HCT116 (cell line): Measurements from ENCODE around the gene FBXO40. TPM values are rescaled to one million over a fixed set of nuclear protein-coding genes. Genes with fewer than 3 reads are reported as not detected.

Experiments used
- ATAC-seq: fragments of 200-7000 bp; cut with Tn5 transposase; 2 replicates; pipeline ENCODE4 v1.9.1; 2020; ENCODE audit warnings: mild to moderate bottlenecking, moderate library complexity
- BruUV-seq: library from RNA; stranded (reverse); fragments of 400-500 nt; replicated peaks from 2 replicates; lab custom pipeline; 2021; lab: Mats Ljungman, UMichigan
- CTCF ChIA-PET: fragments of 300-600 bp; sonication (Branson Sonifier 250); formaldehyde crosslinking; loops from one replicate; lab custom pipeline; 2021; ENCODE audit warnings: antibody characterized with exemption; lab: Charles Lee
- POLR2A ChIA-PET: fragments of 300-600, 350-600 bp; sonication (Branson Sonifier 250); formaldehyde crosslinking; loops from one replicate; lab custom pipeline; 2021; ENCODE audit warnings: antibody characterized with exemption; lab: Charles Lee
- RAD21 ChIA-PET, 2 experiments: fragments of 300-600 bp; sonication (Branson Sonifier 250); formaldehyde crosslinking; loops; one replicate each; lab custom pipeline; 2023; ENCODE audit warnings: low total read pairs in 2 of 2; ENCODE audit not compliant: uncharacterized antibody in 2 of 2, unreplicated experiment in 2 of 2, low non-redundant PET in 1 of 2; lab: Charles Lee
- DNase-seq: peaks from one replicate; pipeline ENCODE4 v3.0.0-alpha.2; 2010; ENCODE audit warnings: low read depth, low spot score
- H2AFZ ChIP-seq: fragments of 200-600 bp; shearing (Covaris generic), sonication (generic); 2 replicates; pipeline ENCODE4 v1.6.1; 2017; ENCODE audit warnings: low read depth, mixed run types, mixed read lengths, antibody characterized with exemption, low read length; ENCODE audit not compliant: poor library complexity, severe bottlenecking
- H3K27ac ChIP-seq: 2 replicates; pipeline ENCODE4 v1.5.1; 2012; ENCODE audit warnings: low read depth, low read length
- H3K27me3 ChIP-seq: fragments of 200-600 bp; sonication (generic); 2 replicates; pipeline ENCODE4 v1.6.1; 2016; ENCODE audit warnings: mixed run types, low read length, mixed read lengths; ENCODE audit not compliant: insufficient read depth
- H3K36me3 ChIP-seq, 2 experiments: fragments of 200-500 bp in 1 of 2; fragments of 200-600 bp in 1 of 2; sonication (Bioruptor generic) in 1 of 2; sonication (generic) in 1 of 2; 2 replicates each; pipeline versions ENCODE4 v1.5.1 to v1.6.1; 2014 to 2016; ENCODE audit warnings: low read length in 2 of 2, inconsistent platforms in 1 of 2, mixed read lengths in 1 of 2, mixed run types in 1 of 2; ENCODE audit not compliant: insufficient read depth in 2 of 2, control insufficient read depth in 1 of 2
- H3K4me1 ChIP-seq, 2 experiments: fragments of 200-600 bp in 1 of 2; sonication (generic) in 1 of 2; 2 replicates each; pipeline versions ENCODE4 v1.5.1 to v1.6.1; 2012 to 2017; ENCODE audit warnings: low read length in 2 of 2, inconsistent platforms in 1 of 2, mild to moderate bottlenecking in 1 of 2, mixed read lengths in 1 of 2, mixed run types in 1 of 2, moderate library complexity in 1 of 2; ENCODE audit not compliant: insufficient read depth in 2 of 2, control insufficient read depth in 1 of 2
- H3K4me2 ChIP-seq: fragments of 200-600 bp; sonication (generic); 2 replicates; pipeline ENCODE4 v1.6.1; 2017; ENCODE audit warnings: mixed run types, low read length, mixed read lengths
- H3K4me3 ChIP-seq, 2 experiments: fragments of 200-600 bp in 1 of 2; sonication (generic) in 1 of 2; replicated peaks in 1 of 2; 2 replicates each; pipeline ENCODE4 v1.5.1; 2011 to 2016; ENCODE audit warnings: low read length in 2 of 2, control low read depth in 1 of 2, low read depth in 1 of 2, mild to moderate bottlenecking in 1 of 2, mixed read lengths in 1 of 2, mixed run types in 1 of 2
- H3K79me2 ChIP-seq: fragments of 200-600 bp; sonication (generic); 2 replicates; pipeline ENCODE4 v1.6.1; 2017; ENCODE audit warnings: mild to moderate bottlenecking, mixed run types, low read length, moderate library complexity, mixed read lengths; ENCODE audit not compliant: insufficient read depth
- H3K9ac ChIP-seq: fragments of 200-600 bp; sonication (generic); 2 replicates; pipeline ENCODE4 v1.6.1; 2016; ENCODE audit warnings: low read length, mixed read lengths
- H3K9me2 ChIP-seq: fragments of 200-600 bp; sonication (generic), shearing (Covaris generic); 2 replicates; pipeline ENCODE4 v1.6.1; 2017; ENCODE audit warnings: mixed run types, mild to moderate bottlenecking, moderate library complexity; ENCODE audit not compliant: insufficient read depth
- H3K9me3 ChIP-seq, 2 experiments: fragments of 200-500 bp in 1 of 2; fragments of 200-600 bp in 1 of 2; sonication (Bioruptor generic) in 1 of 2; sonication (generic) in 1 of 2; 2 replicates each; pipeline ENCODE4 v1.6.1; 2014 to 2017; ENCODE audit warnings: low read length in 2 of 2, mixed read lengths in 2 of 2, inconsistent platforms in 1 of 2, low read depth in 1 of 2, mild to moderate bottlenecking in 1 of 2, mixed run types in 1 of 2, moderate library complexity in 1 of 2; ENCODE audit not compliant: control insufficient read depth in 1 of 2, insufficient read depth in 1 of 2
- H4K20me1 ChIP-seq: fragments of 200-600 bp; sonication (generic), shearing (Covaris generic); 2 replicates; pipeline ENCODE4 v1.6.1; 2017; ENCODE audit warnings: mixed run types, mild to moderate bottlenecking, moderate library complexity; ENCODE audit not compliant: insufficient read depth
- CBX3 ChIP-seq: IDR thresholded peaks from 2 replicates; pipeline ENCODE4 v1.6.1; 2012; ENCODE audit warnings: low read depth
- EGR1 ChIP-seq: IDR thresholded peaks from 2 replicates; pipeline ENCODE4 v1.6.1; 2012; ENCODE audit warnings: low read depth
- ELF1 ChIP-seq: IDR thresholded peaks from 2 replicates; pipeline ENCODE4 v1.6.1; 2012; ENCODE audit warnings: low read depth, borderline replicate concordance
- FOSL1 ChIP-seq: IDR thresholded peaks from 2 replicates; pipeline ENCODE4 v1.6.1; 2012; ENCODE audit warnings: low read depth
- JUND ChIP-seq: IDR thresholded peaks from 2 replicates; pipeline ENCODE4 v1.6.1; 2012
- POLR2A ChIP-seq: IDR thresholded peaks from 2 replicates; pipeline ENCODE4 v1.7.0; 2011; ENCODE audit warnings: borderline replicate concordance; ENCODE audit not compliant: insufficient read depth, insufficient read length; ENCODE audit errors: extremely low read depth
- RAD21 ChIP-seq: IDR thresholded peaks from 2 replicates; pipeline ENCODE4 v1.6.1; 2012; ENCODE audit warnings: low read depth, mild to moderate bottlenecking
- SIN3A ChIP-seq: IDR thresholded peaks from 2 replicates; pipeline ENCODE4 v1.6.1; 2012; ENCODE audit warnings: low read depth
- SRF ChIP-seq: IDR thresholded peaks from 2 replicates; pipeline ENCODE4 v1.6.1; 2012; ENCODE audit warnings: low read depth
- TCF7L2 ChIP-seq: IDR thresholded peaks from 2 replicates; pipeline ENCODE4 v1.7.0; 2011; ENCODE audit warnings: borderline replicate concordance, inconsistent platforms; ENCODE audit not compliant: insufficient read depth, insufficient read length; ENCODE audit errors: extremely low read depth
- ZFX ChIP-seq: fragments of 450-650 bp; IDR thresholded peaks from 2 replicates; pipeline ENCODE4 v1.6.1; 2017
- intact Hi-C: fragments of 100-400 bp; cut with micrococcal nuclease; formaldehyde crosslinking; loops from 2 replicates; pipeline ENCODE4 v1.10.0; 2022
- total RNA-seq: library from RNA; stranded (reverse); gene quantifications from one replicate; pipeline ENCODE4 v1.2.1, GENCODE V29; 2021; ENCODE audit not compliant: unreplicated experiment
- TF ChIP-seq, protein P1 (sequence below): IDR thresholded peaks from 2 replicates; pipeline ENCODE4 v1.6.1; 2012; ENCODE audit warnings: low read depth
- TF ChIP-seq, protein P2 (sequence below): IDR thresholded peaks from 2 replicates; pipeline ENCODE4 v1.6.1; 2012

Gene FBXO40
- total RNA-seq, 1 experiment from 2014 or later = not detected

DNA sequence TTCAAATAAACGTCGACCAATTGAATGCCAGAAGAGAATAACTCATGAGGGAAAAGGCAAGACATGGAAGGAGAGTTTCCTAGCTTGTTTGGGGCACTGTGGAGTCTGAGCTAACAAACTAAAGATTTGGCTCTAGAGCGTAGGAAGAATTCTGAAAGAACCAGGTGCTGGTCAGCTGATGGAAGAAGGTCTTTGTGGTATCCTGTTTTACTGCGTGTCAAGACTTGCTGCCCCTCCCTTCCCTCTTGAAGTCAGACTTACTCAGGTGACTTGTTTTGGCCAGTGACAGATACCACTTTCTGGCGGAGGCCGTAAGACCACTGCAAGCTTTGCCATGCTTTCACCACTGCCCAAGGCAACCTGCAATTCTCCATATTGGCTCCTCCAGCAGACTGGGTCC lies 68.2 kb downstream of the FBXO40 start:
- Histone ChIP-seq H3K4me3 (no peak overlapping the region), H3K79me2 (no peaks in the 10 kb centered on the region), H3K36me3 (peaks cover 0 to 17% of the 10 kb centered on the region in 2 experiments; a peak in 3 of 4 replicates), H2AFZ (no peak overlapping the region), H4K20me1 (no peaks in the 10 kb centered on the region), H3K4me1 (no peaks in the 10 kb centered on the region), H3K4me2 (no peak overlapping the region), H3K9ac (no peak overlapping the region), H3K27me3 (no peaks in the 10 kb centered on the region), H3K9me2 (no peaks in the 10 kb centered on the region), H3K27ac (no peak overlapping the region), H3K9me3 (no peaks in the 10 kb centered on the region)
- no peak for ATAC-seq
- DNase-seq = no peak
- ChIA-PET POLR2A (no interaction called here), RAD21 (no interaction called here), CTCF (no interaction called here)
- intact Hi-C loops = no loop called here
- BruUV-seq = no TSS peak
- no peak for TF ChIP-seq ELF1
- TF ChIP-seq JUND = no peak
- TF ChIP-seq ZFX = no peak
- TF ChIP-seq FOSL1 = no peak
- no peak for TF ChIP-seq TCF7L2
- TF ChIP-seq CBX3 = no peak
- TF ChIP-seq EGR1 = no peak
- TF ChIP-seq, protein P1, sequence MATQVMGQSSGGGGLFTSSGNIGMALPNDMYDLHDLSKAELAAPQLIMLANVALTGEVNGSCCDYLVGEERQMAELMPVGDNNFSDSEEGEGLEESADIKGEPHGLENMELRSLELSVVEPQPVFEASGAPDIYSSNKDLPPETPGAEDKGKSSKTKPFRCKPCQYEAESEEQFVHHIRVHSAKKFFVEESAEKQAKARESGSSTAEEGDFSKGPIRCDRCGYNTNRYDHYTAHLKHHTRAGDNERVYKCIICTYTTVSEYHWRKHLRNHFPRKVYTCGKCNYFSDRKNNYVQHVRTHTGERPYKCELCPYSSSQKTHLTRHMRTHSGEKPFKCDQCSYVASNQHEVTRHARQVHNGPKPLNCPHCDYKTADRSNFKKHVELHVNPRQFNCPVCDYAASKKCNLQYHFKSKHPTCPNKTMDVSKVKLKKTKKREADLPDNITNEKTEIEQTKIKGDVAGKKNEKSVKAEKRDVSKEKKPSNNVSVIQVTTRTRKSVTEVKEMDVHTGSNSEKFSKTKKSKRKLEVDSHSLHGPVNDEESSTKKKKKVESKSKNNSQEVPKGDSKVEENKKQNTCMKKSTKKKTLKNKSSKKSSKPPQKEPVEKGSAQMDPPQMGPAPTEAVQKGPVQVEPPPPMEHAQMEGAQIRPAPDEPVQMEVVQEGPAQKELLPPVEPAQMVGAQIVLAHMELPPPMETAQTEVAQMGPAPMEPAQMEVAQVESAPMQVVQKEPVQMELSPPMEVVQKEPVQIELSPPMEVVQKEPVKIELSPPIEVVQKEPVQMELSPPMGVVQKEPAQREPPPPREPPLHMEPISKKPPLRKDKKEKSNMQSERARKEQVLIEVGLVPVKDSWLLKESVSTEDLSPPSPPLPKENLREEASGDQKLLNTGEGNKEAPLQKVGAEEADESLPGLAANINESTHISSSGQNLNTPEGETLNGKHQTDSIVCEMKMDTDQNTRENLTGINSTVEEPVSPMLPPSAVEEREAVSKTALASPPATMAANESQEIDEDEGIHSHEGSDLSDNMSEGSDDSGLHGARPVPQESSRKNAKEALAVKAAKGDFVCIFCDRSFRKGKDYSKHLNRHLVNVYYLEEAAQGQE = no peak
- TF ChIP-seq RAD21 = no peak
- no peak for TF ChIP-seq SRF
- TF ChIP-seq POLR2A = no peak
- no peak for TF ChIP-seq SIN3A
- TF ChIP-seq, protein P2, sequence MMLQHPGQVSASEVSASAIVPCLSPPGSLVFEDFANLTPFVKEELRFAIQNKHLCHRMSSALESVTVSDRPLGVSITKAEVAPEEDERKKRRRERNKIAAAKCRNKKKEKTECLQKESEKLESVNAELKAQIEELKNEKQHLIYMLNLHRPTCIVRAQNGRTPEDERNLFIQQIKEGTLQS = no peak
